Esophagus squamous epithelium (tissue), 5 donors: ENCODE measurements around the gene CDCA8. TPM values are rescaled to one million over a fixed set of nuclear protein-coding genes. Genes with fewer than 3 reads are reported as not detected.

Source experiments
- DNase-seq: peaks from one replicate; lab custom pipeline; 2025; lab: John Stamatoyannopoulos, UW
- H3K27ac ChIP-seq, 4 donors: fragments of 200-600 bp; sonication (generic); one replicate each; pipeline ENCODE4 v1.5.1; 2016 to 2019; ENCODE audit warnings: mild to moderate bottlenecking in 1 of 4
- H3K27me3 ChIP-seq, 4 donors: fragments of 200-600 bp; sonication (generic); 1 replicate in 3 of 4; 2 replicates in 1 of 4; pipeline versions ENCODE4 v1.5.1 to v1.6.0; 2017 to 2021; ENCODE audit warnings: antibody characterized with exemption in 1 of 4
- H3K36me3 ChIP-seq, 3 donors: fragments of 200-600 bp; sonication (generic); one replicate each; pipeline ENCODE4 v1.5.1; 2016 to 2019
- H3K4me1 ChIP-seq, 3 donors: fragments of 200-600 bp; sonication (generic); one replicate each; pipeline ENCODE4 v1.5.1; 2017 to 2019
- H3K4me3 ChIP-seq, 4 donors: fragments of 200-600 bp; sonication (generic); 1 replicate in 3 of 4; 2 replicates in 1 of 4; pipeline ENCODE4 v1.5.1; 2016 to 2019; ENCODE audit warnings: mild to moderate bottlenecking in 2 of 4, moderate library complexity in 1 of 4
- H3K9me3 ChIP-seq, 3 donors: fragments of 200-600 bp; sonication (generic); one replicate each; pipeline ENCODE4 v1.5.1; 2016 to 2019
- POLR2A ChIP-seq, 4 donors: fragments of 450-650 bp; IDR thresholded peaks; one replicate each; pipeline ENCODE4 v1.6.1; 2017; ENCODE audit warnings: antibody characterized with exemption in 4 of 4, mild to moderate bottlenecking in 4 of 4, moderate library complexity in 3 of 4
- WGBS, 2 donors: methylation state at CpG; one replicate each; pipeline ENCODE4 v1.1.5; 2018; 5-methylcytosine and 5-hydroxymethylcytosine counted together
- intact Hi-C: fragments of 100-400 bp; cut with DNase I; formaldehyde crosslinking; loops from one replicate; pipeline ENCODE4 v1.15.0; 2022
- total RNA-seq, 4 donors: library from RNA; depleted of rRNA; stranded (reverse); fragments of >200 nt; gene quantifications; one replicate each; pipeline ENCODE4 v1.1.0, GENCODE V29; 2016
- TF ChIP-seq, protein P1 (sequence below), 6 experiments: fragments of 450-650 bp in 4 of 6; fragments of 200-600 bp in 2 of 6; sonication (generic) in 2 of 6; IDR thresholded peaks; one replicate each; pipeline ENCODE4 v1.5.1; 2016 to 2019; ENCODE audit warnings: antibody characterized with exemption in 6 of 6, mild to moderate bottlenecking in 4 of 6, moderate library complexity in 4 of 6
- donor health status: DM: yes; HTN: yes; CAD: no.

CDCA8 gene
- total RNA-seq, 4 donors from 2014 or later: 3.4 to 15.1 (median 7.5) TPM

DNA sequence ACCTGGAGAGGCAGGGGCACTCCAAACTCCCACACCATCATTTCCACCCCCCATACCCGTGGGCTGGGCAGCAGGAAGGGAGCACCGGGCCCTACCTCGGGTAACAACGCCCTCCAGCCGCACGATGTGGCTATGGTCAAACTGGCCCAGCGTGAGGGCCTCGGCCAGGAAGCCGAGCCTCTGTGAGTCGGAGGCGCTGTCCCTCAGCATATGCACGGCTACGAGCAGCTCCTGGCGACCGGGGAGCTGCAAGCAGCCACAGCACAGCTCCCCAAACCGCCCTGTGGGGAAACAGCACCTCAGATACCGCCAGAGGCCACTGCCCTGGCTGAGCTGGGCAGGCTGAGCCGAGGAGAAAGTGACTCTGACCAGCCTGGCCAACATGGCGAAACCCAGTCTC is 29.2 kb downstream of the CDCA8 start:
- Histone ChIP-seq H3K27ac (no peak overlapping the region), H3K9me3 (no peaks in the 10 kb centered on the region), H3K36me3 (no peaks in the 10 kb centered on the region), H3K4me1 (peaks cover 0 to 14% (median 4%) of the 10 kb centered on the region in 3 donors), H3K27me3 (peaks cover 0 to 47% (median 0%) of the 10 kb centered on the region in 4 donors), H3K4me3 (no peak overlapping the region)
- intact Hi-C loops: no loop called here
- WGBS, 2 donors: 50 to 77% methylated on average over 1 to 3 of the region's 19 CpGs
- DNase-seq: no peak
- no peak for TF ChIP-seq POLR2A (IDR thresholded peaks at IDR 0.05)
- TF ChIP-seq, protein P1, sequence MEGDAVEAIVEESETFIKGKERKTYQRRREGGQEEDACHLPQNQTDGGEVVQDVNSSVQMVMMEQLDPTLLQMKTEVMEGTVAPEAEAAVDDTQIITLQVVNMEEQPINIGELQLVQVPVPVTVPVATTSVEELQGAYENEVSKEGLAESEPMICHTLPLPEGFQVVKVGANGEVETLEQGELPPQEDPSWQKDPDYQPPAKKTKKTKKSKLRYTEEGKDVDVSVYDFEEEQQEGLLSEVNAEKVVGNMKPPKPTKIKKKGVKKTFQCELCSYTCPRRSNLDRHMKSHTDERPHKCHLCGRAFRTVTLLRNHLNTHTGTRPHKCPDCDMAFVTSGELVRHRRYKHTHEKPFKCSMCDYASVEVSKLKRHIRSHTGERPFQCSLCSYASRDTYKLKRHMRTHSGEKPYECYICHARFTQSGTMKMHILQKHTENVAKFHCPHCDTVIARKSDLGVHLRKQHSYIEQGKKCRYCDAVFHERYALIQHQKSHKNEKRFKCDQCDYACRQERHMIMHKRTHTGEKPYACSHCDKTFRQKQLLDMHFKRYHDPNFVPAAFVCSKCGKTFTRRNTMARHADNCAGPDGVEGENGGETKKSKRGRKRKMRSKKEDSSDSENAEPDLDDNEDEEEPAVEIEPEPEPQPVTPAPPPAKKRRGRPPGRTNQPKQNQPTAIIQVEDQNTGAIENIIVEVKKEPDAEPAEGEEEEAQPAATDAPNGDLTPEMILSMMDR (IDR thresholded peaks at IDR 0.05): no peak

- TF ChIP-seq POLR2A (IDR thresholded peaks at IDR 0.05): no peak
- no peak overlapping the region for H3K27ac ChIP-seq
- no peaks in the 10 kb centered on the region for H3K9me3 ChIP-seq
- WGBS, 2 donors: 69 to 83% methylated on average over 4 to 7 of the region's 14 CpGs
- H3K4me3 ChIP-seq: no peak overlapping the region
- intact Hi-C loops: no loop called here
- no peak for DNase-seq
- H3K36me3 ChIP-seq: no peaks in the 10 kb centered on the region
- H3K4me1 ChIP-seq: peaks cover 0 to 14% (median 4%) of the 10 kb centered on the region in 3 donors
- peaks cover 0 to 49% (median 0%) of the 10 kb centered on the region in 4 donors for H3K27me3 ChIP-seq
Measured at GRCh38 chr1:37722181-37723071, 30.1 kb downstream of the CDCA8 start.

- no peaks in the 10 kb centered on the region for H3K36me3 ChIP-seq
- peaks cover 0 to 14% (median 4%) of the 10 kb centered on the region in 3 donors for H3K4me1 ChIP-seq
- H3K27ac ChIP-seq: no peak overlapping the region
- DNase-seq: no peak
- peaks cover 0 to 45% (median 0%) of the 10 kb centered on the region in 4 donors for H3K27me3 ChIP-seq
- no peak overlapping the region for H3K4me3 ChIP-seq
- WGBS, 2 donors: 20 to 81% methylated on average over 1 to 4 of the region's 6 CpGs
- TF ChIP-seq, protein P1 (IDR thresholded peaks at IDR 0.05): no peak
- no peak for TF ChIP-seq POLR2A (IDR thresholded peaks at IDR 0.05)
- no peaks in the 10 kb centered on the region for H3K9me3 ChIP-seq
- intact Hi-C loops: no loop called here
Measured at GRCh38 chr1:37723072-37723389, 30.7 kb downstream of the CDCA8 start.

GRCh38 chr1:37723390-37724078 is 31.2 kb downstream of the CDCA8 start:
- peaks cover 0 to 43% (median 0%) of the 10 kb centered on the region in 4 donors for H3K27me3 ChIP-seq
- TF ChIP-seq, protein P1 (IDR thresholded peaks at IDR 0.05): no peak
- TF ChIP-seq POLR2A (IDR thresholded peaks at IDR 0.05): no peak
- H3K4me1 ChIP-seq: peaks cover 0 to 10% (median 2%) of the 10 kb centered on the region in 3 donors
- 43 to 60% methylated on average over 6 to 9 of the region's 11 CpGs for WGBS, 2 donors
- H3K27ac ChIP-seq: no peak overlapping the region
- DNase-seq: no peak
- H3K4me3 ChIP-seq: no peak overlapping the region
- H3K36me3 ChIP-seq: no peaks in the 10 kb centered on the region
- H3K9me3 ChIP-seq: no peaks in the 10 kb centered on the region
- intact Hi-C loops: no loop called here

DNA sequence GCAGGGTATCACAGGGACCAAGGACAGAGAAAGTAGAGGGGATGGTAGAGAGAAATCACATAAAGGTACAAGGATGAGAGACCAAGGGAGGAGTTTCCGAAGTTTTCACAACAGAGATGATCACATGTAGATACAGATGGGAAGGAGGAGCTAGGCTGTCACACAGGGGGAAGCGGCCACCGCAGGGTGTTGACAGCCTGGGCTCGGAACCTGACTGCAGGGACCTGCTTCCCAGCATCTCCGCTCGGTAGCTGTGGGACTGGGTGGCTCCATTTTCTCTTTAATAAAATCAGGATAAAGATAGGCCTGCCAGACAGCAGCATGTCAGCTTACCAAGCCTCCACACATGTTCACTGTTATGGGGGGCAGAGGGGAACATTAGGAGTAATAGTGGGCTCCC is 32.3 kb downstream of the CDCA8 start:
- H3K27me3 ChIP-seq: peaks cover 0 to 48% (median 0%) of the 10 kb centered on the region in 4 donors
- H3K36me3 ChIP-seq: no peaks in the 10 kb centered on the region

More for the DNA sequence above, 32.3 kb downstream of the CDCA8 start:
- Histone ChIP-seq H3K9me3 (no peaks in the 10 kb centered on the region), H3K4me1 (no peaks in the 10 kb centered on the region), H3K27ac (no peak overlapping the region), H3K4me3 (no peak overlapping the region)
- TF ChIP-seq, protein P1 (IDR thresholded peaks at IDR 0.05): no peak
- TF ChIP-seq POLR2A (IDR thresholded peaks at IDR 0.05): no peak
- intact Hi-C loops: no loop called here
- WGBS, 2 donors: 73 to 81% methylated on average over 6 of the region's 6 CpGs
- DNase-seq: no peak
